ENCODE results near the gene STX1A. TPM values are rescaled to one million over a fixed set of nuclear protein-coding genes. Genes with fewer than 3 reads are reported as not detected.

The STX1A gene
- total and polyA plus RNA-seq, 2 donors from 2014 or later: 2.2 to 7.4 TPM

GRCh38 chr7:73703757-73704639, 15.5 kb downstream of the STX1A start:
- intact Hi-C loops (cut with DNase I): no loop called here
- H3K9ac ChIP-seq (ENCODE audit: low read length in 3 of 3): no peak overlapping the region
- no peaks in the 10 kb centered on the region for H3K27me3 ChIP-seq (ENCODE audit: control insufficient read depth, insufficient read depth, low read length)
- FAIRE-seq (no peak), DNase-seq (peak in 4 of 5 donors; percentile 82 to 94 (median 88))
- H3K9me3 ChIP-seq (ENCODE audit: control insufficient read depth in 2 of 3, insufficient read depth in 1 of 3, low read length in 3 of 3): no peaks in the 10 kb centered on the region
- H3K4me1 ChIP-seq (ENCODE audit: control insufficient read depth in 2 of 3, insufficient read depth in 2 of 3, low read depth in 1 of 3, low read length in 3 of 3): no peaks in the 10 kb centered on the region
- no peaks in the 10 kb centered on the region for H3K36me3 ChIP-seq (ENCODE audit: control insufficient read depth in 2 of 3, insufficient read depth in 3 of 3, low read length in 3 of 3)
- no peak for TF ChIP-seq CTCF (IDR thresholded peaks at IDR 0.05; ENCODE audit: borderline replicate concordance, extremely low read depth, insufficient read depth)
- no peak overlapping the region for H3K27ac ChIP-seq (ENCODE audit: low read depth in 2 of 2, low read length in 2 of 2)
- H3K4me3 ChIP-seq (ENCODE audit: low read length in 3 of 3): peak overlapping the region in 1 of 3 donors; percentile 6

GRCh38 chr7:73703225-73703624, 16.2 kb downstream of the STX1A start:
- intact Hi-C loops (cut with DNase I): no loop called here
- Histone ChIP-seq H3K27me3 (ENCODE audit: control insufficient read depth, insufficient read depth, low read length) (no peaks in the 10 kb centered on the region), H3K36me3 (ENCODE audit: control insufficient read depth in 2 of 3, insufficient read depth in 3 of 3, low read length in 3 of 3) (peaks cover 0 to 2% (median 0%) of the 10 kb centered on the region in 3 donors), H3K9me3 (ENCODE audit: control insufficient read depth in 2 of 3, insufficient read depth in 1 of 3, low read length in 3 of 3) (no peaks in the 10 kb centered on the region), H3K4me3 (ENCODE audit: low read length in 3 of 3) (no peak overlapping the region), H3K27ac (ENCODE audit: low read depth in 2 of 2, low read length in 2 of 2) (no peak overlapping the region), H3K9ac (ENCODE audit: low read length in 3 of 3) (no peak overlapping the region), H3K4me1 (ENCODE audit: control insufficient read depth in 2 of 3, insufficient read depth in 2 of 3, low read depth in 1 of 3, low read length in 3 of 3) (no peaks in the 10 kb centered on the region)
- no peak for TF ChIP-seq CTCF (IDR thresholded peaks at IDR 0.05; ENCODE audit: borderline replicate concordance, extremely low read depth, insufficient read depth)
- no peak for FAIRE-seq
- DNase-seq: no peak

GRCh38 chr7:73702665-73703064, 16.8 kb downstream of the STX1A start:
- Histone ChIP-seq H3K9ac (ENCODE audit: low read length in 3 of 3) (no peak overlapping the region), H3K9me3 (ENCODE audit: control insufficient read depth in 2 of 3, insufficient read depth in 1 of 3, low read length in 3 of 3) (no peaks in the 10 kb centered on the region), H3K36me3 (ENCODE audit: control insufficient read depth in 2 of 3, insufficient read depth in 3 of 3, low read length in 3 of 3) (peaks cover 0 to 4% (median 0%) of the 10 kb centered on the region in 3 donors), H3K4me3 (ENCODE audit: low read length in 3 of 3) (no peak overlapping the region), H3K27me3 (ENCODE audit: control insufficient read depth, insufficient read depth, low read length) (no peaks in the 10 kb centered on the region), H3K27ac (ENCODE audit: low read depth in 2 of 2, low read length in 2 of 2) (no peak overlapping the region), H3K4me1 (ENCODE audit: control insufficient read depth in 2 of 3, insufficient read depth in 2 of 3, low read depth in 1 of 3, low read length in 3 of 3) (no peaks in the 10 kb centered on the region)
- no peak for TF ChIP-seq CTCF (IDR thresholded peaks at IDR 0.05; ENCODE audit: borderline replicate concordance, extremely low read depth, insufficient read depth)
- DNase-seq (no peak), FAIRE-seq (no peak)
- intact Hi-C loops (cut with DNase I): no loop called here

Measured in kidney (tissue), 14 donors.